ENCODE data around the gene PFN2. TPM values are rescaled to one million over a fixed set of nuclear protein-coding genes. Genes with fewer than 3 reads are reported as not detected.
"Not testable (repeated sequence)": the region's sequence is repeated elsewhere in the genome, so short reads cannot be mapped to it uniquely, and the experiment has no call there.

Gene PFN2
- total RNA-seq, 3 donors from 2014 or later, result 2.7 to 4.1 (median 4.1) TPM

- peaks cover 15% of the 10 kb centered on the region for H3K27me3 Mint-ChIP-seq (ENCODE audit: low read depth)
- not testable (repeated sequence) for DNase-seq; H3K4me1 Mint-ChIP-seq (ENCODE audit: low read depth); ATAC-seq; H3K36me3 Mint-ChIP-seq (ENCODE audit: insufficient read depth); H3K4me3 Mint-ChIP-seq; H3K9me3 Mint-ChIP-seq
Measured at GRCh38 chr3:149981979-149982378, 11.3 kb upstream of the PFN2 start.

DNA sequence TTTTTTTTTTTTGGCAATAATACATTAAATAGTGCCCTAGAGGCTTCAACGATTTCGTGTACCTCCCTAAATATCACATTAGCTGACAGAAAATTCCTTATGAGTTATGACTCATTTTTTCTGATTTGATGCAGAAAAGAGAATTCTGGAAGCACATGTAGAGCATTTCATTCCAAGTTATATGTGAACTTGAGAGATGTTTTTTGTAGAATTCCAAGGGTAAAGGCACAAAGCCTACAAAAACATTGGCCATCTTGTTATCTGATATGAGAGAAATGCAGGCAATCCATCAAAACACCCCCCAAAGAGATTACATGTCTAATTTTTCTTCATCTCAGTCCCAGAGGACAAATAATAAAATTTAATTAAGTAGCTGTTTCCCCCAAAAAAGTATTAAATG, 6.7 kb upstream of the PFN2 start:
- DNase-seq, result no peak
- Mint-ChIP-seq H3K36me3 (ENCODE audit: insufficient read depth) (no peaks in the 10 kb centered on the region), H3K27me3 (ENCODE audit: low read depth) (peaks cover 14% of the 10 kb centered on the region), H3K9me3 (no peaks in the 10 kb centered on the region), H3K4me3 (no peak overlapping the region), H3K4me1 (ENCODE audit: low read depth) (peaks cover 2% of the 10 kb centered on the region)
- no peak for ATAC-seq

DNA sequence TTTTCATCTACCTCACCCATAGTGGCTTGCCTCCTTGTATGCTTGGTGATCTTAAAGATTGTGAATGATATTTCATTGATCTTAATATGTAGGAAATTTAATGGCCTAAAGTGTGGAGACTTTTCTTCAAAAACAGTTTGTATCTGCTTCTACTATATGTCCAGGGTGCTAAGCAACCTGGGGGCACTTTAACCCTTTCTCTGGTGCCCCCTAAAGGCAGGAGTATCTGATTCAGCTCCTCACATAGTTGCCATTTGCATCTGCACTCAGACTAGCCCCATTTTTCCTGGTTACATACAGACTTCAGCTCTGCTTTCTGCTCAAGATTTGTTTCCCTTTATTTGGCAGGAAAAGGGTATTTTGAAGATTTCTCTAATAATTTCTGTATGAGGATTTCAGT, 5.2 kb upstream of the PFN2 start:
- Mint-ChIP-seq H3K27me3 (ENCODE audit: low read depth) (peaks cover 25% of the 10 kb centered on the region), H3K9me3 (no peaks in the 10 kb centered on the region), H3K4me3 (no peak overlapping the region), H3K4me1 (ENCODE audit: low read depth) (peaks cover 9% of the 10 kb centered on the region), H3K36me3 (ENCODE audit: insufficient read depth) (no peaks in the 10 kb centered on the region)
- DNase-seq, result no peak
- no peak for ATAC-seq

DNA sequence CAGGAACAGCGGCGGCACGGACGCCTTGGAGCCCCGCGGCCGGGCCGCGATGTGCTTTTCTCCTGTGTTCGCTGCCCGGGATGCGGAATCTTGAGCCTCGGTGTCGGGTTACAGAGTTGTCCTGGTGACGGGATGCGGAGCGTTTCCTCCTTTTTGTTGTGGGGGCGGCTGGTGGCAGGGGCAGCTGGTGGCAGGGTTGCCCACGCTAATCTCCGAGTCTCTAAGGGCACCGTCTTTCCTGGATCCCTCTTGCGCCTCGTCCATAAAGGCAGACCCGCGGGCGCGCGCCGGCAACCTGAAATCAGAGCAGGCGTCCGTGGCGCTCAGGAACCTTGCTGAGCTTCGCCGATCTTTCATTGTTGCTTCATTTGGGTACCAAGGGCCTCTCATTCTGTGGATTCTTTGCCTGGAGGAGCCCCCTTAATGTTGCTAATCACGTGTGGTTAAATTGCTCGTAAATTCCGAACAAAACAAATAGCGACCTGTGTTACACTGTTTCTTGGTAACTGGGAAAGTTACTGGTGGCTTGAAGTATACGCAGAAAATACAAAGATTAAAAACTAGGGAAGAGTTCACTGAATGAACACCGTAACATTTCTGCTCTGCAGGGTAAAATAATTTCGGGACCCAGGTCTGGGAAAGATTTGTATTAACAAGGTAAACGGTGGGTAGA, 844 bp upstream of the PFN2 start:
- DNase-seq (peak; percentile 34), ATAC-seq (peak; percentile 9 to 35)
- Mint-ChIP-seq H3K4me3 (peak overlapping the region; percentile 88), H3K27me3 (ENCODE audit: low read depth) (peaks cover 28% of the 10 kb centered on the region), H3K36me3 (ENCODE audit: insufficient read depth) (no peaks in the 10 kb centered on the region), H3K9me3 (no peaks in the 10 kb centered on the region), H3K4me1 (ENCODE audit: low read depth) (peaks cover 20% of the 10 kb centered on the region)

- Mint-ChIP-seq H3K4me3 (peak overlapping the region; percentile 85), H3K4me1 (ENCODE audit: low read depth) (peaks cover 18% of the 10 kb centered on the region), H3K9me3 (no peaks in the 10 kb centered on the region), H3K36me3 (ENCODE audit: insufficient read depth) (no peaks in the 10 kb centered on the region), H3K27me3 (ENCODE audit: low read depth) (peaks cover 25% of the 10 kb centered on the region)
- peak; percentile 79 for DNase-seq
- peak; percentile 43 to 56 for ATAC-seq
Measured at GRCh38 chr3:149969940-149970715, 567 bp downstream of the PFN2 start.

DNA sequence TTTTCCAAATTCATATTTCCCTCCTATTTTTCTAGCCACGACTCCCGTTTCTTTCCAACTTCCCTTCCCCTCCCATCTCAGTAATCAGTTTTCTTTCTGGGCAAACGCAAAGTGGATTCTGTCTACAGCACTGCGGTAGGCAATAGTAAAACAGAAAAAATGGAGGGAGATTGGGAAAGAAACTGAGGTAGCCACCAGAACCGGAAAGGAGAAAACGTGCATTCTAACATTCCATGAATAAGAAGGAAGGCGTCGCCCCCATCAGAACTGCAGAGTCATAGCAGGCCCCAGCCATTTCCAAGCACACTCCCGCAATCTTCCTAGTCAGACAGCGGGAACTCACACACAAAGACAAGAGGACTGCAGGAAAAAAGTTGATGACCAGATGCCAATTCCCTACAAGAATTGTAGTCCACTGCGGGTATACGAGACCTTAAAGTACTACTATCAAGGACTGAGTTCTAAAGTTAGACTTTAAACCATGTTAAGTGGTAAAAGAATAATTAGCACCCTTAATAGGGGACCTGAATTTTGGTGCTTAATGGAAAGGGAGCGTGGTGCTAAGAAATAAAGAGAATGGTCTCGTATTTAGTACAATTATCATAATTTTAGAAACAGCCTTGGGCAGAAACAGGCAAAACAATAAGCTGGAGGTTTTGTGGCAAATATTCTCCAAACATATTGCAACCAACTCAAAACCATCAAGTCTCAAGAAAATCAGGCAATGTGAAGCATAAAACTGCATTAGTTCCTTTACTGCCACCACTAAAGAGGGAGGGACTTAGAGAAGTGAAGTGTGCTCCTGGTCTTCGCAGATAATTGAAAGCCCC, 1.4 kb downstream of the PFN2 start:
- DNase-seq (no peak), ATAC-seq (no peak)
- Mint-ChIP-seq H3K27me3 (ENCODE audit: low read depth) (peaks cover 21% of the 10 kb centered on the region), H3K4me3 (peak overlapping the region; percentile 85), H3K9me3 (no peaks in the 10 kb centered on the region), H3K36me3 (ENCODE audit: insufficient read depth) (no peaks in the 10 kb centered on the region), H3K4me1 (ENCODE audit: low read depth) (peaks cover 18% of the 10 kb centered on the region)

- Mint-ChIP-seq H3K9me3 (no peaks in the 10 kb centered on the region), H3K4me3 (no peak overlapping the region), H3K36me3 (ENCODE audit: insufficient read depth) (no peaks in the 10 kb centered on the region)
Measured at GRCh38 chr3:149968216-149968615, 2.5 kb downstream of the PFN2 start.

DNA sequence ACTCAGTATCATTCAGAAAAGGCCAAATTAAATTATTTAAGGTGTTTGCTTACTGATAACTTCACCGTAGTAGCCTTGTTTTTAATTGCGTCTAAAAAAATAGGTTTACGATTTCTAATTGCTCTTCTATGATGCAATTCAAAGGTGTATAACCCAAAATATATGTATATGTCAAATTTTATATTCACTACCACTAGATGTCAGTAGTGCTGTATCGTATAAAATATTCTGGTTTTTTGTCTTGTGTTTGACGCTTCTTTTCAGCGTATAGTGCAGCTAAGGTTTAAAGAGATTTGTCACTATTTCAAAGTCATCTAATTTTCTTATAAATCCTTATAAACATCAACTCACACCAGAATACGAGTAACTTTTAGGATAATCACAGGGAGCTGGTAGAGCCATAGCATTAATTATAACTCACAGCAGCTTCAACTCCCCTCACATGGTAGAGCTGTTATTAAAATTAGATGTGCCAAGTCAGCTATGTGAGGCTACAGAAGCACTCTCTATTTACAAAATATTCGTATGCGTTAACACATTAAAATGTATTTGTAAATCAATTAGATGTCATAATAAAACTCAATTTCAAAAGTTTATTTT, 3.5 kb downstream of the PFN2 start:
- H3K4me3 Mint-ChIP-seq, result no peak overlapping the region
- DNase-seq, result no peak
- H3K36me3 Mint-ChIP-seq (ENCODE audit: insufficient read depth), result no peaks in the 10 kb centered on the region
- H3K4me1 Mint-ChIP-seq (ENCODE audit: low read depth), result peaks cover 18% of the 10 kb centered on the region
- H3K9me3 Mint-ChIP-seq, result no peaks in the 10 kb centered on the region
- no peak for ATAC-seq
- H3K27me3 Mint-ChIP-seq (ENCODE audit: low read depth), result peaks cover 12% of the 10 kb centered on the region

More at GRCh38 chr3:149968216-149968615, 2.5 kb downstream of the PFN2 start:
- ATAC-seq (no peak), DNase-seq (no peak)
- H3K27me3 Mint-ChIP-seq (ENCODE audit: low read depth), result peaks cover 16% of the 10 kb centered on the region
- peaks cover 18% of the 10 kb centered on the region for H3K4me1 Mint-ChIP-seq (ENCODE audit: low read depth)

DNA sequence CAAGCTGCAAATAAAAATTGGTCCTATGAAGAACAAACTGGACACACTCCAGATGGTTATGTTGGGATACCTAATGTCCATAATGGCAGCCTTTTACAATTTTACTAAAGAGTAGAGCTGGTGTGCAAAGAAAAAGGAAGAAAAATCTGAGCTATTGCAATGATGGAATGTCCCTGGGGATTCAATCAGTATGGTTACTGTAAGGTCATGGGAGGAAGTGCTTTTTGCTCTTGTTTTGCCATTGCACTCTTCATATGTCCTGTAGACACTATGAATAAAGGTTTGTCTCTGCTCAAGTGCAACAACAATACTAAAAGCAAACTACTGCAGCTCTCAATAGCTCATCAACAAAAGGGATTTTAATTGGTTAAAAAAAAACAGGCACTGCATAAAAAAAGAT, 5.4 kb downstream of the PFN2 start:
- peaks cover 11% of the 10 kb centered on the region for H3K4me1 Mint-ChIP-seq (ENCODE audit: low read depth)
- no peak for DNase-seq
- H3K4me3 Mint-ChIP-seq, result no peak overlapping the region
- peaks cover 4% of the 10 kb centered on the region for H3K36me3 Mint-ChIP-seq (ENCODE audit: insufficient read depth)
- no peak for ATAC-seq
- no peaks in the 10 kb centered on the region for H3K9me3 Mint-ChIP-seq
- peaks cover 3% of the 10 kb centered on the region for H3K27me3 Mint-ChIP-seq (ENCODE audit: low read depth)

DNA sequence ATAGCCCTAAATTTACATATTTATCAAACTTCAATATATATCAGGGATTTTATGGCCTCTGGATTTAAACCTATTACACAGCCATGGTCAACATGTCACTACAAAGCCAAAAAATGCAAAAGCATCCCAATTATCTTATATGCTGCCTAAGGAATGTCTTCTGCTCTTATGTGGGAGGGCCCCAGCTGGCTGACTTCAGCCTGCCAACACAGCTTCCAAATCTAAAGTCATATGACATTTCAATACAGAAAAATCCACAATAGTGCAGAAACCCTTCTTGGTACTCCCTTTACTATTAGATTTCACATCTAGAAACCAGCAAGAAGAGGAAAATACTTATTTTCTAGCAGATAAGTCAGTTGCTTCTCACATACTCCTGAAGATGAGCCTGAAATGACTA, 6.4 kb downstream of the PFN2 start:
- Mint-ChIP-seq H3K4me1 (ENCODE audit: low read depth) (peaks cover 6% of the 10 kb centered on the region), H3K9me3 (no peaks in the 10 kb centered on the region), H3K36me3 (ENCODE audit: insufficient read depth) (peaks cover 4% of the 10 kb centered on the region), H3K27me3 (ENCODE audit: low read depth) (peaks cover 3% of the 10 kb centered on the region), H3K4me3 (no peak overlapping the region)
- ATAC-seq (no peak), DNase-seq (no peak)

GRCh38 chr3:149963485-149963884, 7.2 kb downstream of the PFN2 start:
- Mint-ChIP-seq H3K36me3 (ENCODE audit: insufficient read depth) (peaks cover 4% of the 10 kb centered on the region), H3K9me3 (no peaks in the 10 kb centered on the region), H3K27me3 (ENCODE audit: low read depth) (no peaks in the 10 kb centered on the region), H3K4me3 (no peak overlapping the region), H3K4me1 (ENCODE audit: low read depth) (peaks cover 2% of the 10 kb centered on the region)
- ATAC-seq (no peak), DNase-seq (no peak)

DNA sequence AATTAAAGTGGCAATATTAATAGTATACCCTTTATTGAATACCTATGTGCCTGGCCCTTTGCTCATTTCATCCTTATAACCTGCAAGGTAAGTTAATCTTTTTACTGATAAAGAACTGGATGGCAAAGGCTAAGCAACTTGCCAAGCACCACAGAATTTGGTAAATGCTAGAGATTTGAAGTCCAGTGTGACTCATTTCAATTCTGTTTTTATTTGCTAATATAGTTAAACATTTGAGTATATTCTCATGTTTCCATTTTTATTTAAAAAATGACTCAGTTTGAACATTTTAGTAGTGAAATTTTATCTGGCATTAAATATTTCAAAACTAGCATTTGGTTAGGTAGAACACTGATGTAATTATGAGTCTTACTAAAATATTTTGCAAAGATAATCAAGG, 11.3 kb downstream of the PFN2 start:
- Mint-ChIP-seq H3K36me3 (ENCODE audit: insufficient read depth) (peaks cover 4% of the 10 kb centered on the region), H3K27me3 (ENCODE audit: low read depth) (no peaks in the 10 kb centered on the region), H3K4me1 (ENCODE audit: low read depth) (peaks cover 7% of the 10 kb centered on the region), H3K4me3 (no peak overlapping the region), H3K9me3 (no peaks in the 10 kb centered on the region)
- ATAC-seq (no peak), DNase-seq (no peak)

DNA sequence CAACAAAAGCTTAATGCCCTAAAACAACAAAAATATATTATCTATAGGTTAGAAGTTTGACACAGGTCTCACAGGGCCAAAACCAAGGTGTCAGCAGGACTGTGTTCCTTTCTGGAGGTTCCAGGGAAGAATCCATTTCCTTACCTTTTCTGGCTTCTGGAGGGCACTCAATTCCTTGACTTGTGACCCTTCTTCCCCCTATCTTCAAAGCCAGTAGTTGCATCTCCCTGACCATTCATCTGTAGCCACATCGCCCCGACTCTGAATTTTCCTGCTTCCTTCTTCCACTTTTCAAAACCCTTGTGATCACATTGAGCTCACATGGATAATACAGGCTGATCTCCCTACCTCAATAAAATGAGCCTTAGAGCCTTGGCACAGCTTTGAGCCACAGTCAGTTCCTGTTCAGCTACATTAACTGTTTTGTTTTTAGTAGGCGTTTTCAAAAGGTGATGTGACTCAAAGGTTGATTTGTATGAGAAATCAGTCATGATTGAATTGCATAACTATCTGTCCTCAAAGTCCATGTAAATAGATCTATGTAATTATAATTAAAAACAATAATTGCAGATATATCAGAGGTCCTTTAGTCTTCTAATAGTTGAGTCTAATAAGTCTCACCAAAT, 12.4 kb downstream of the PFN2 start:
- H3K4me3 Mint-ChIP-seq, result no peak overlapping the region
- DNase-seq, result no peak
- no peaks in the 10 kb centered on the region for H3K9me3 Mint-ChIP-seq
- H3K27me3 Mint-ChIP-seq (ENCODE audit: low read depth), result no peaks in the 10 kb centered on the region
- H3K4me1 Mint-ChIP-seq (ENCODE audit: low read depth), result peaks cover 15% of the 10 kb centered on the region
- ATAC-seq, result no peak
- peaks cover 4% of the 10 kb centered on the region for H3K36me3 Mint-ChIP-seq (ENCODE audit: insufficient read depth)
